ENCODE data around the gene UBR2.
"Not testable (repeated sequence)": the region's sequence is repeated elsewhere in the genome, so short reads cannot be mapped to it uniquely, and the experiment has no call there.

The UBR2 gene

GRCh38 chr6:42644211-42644610 lies 80.4 kb downstream of the UBR2 start:
- 100% methylated on average over 2 to 3 of the region's 3 CpGs for WGBS, 2 experiments
- Histone ChIP-seq H3K4me3 (ENCODE audit: insufficient read depth, low read depth, low read length) (no peak overlapping the region), H3K4me1 (ENCODE audit: control insufficient read depth, insufficient read depth, low read length) (no peaks in the 10 kb centered on the region)

GRCh38 chr6:42652024-42652746 lies 88.4 kb downstream of the UBR2 start:
- H3K4me3 ChIP-seq (ENCODE audit: insufficient read depth, low read depth, low read length) = no peak overlapping the region
- H3K27ac ChIP-seq (ENCODE audit: insufficient read depth, low read depth, low read length, poor library complexity, severe bottlenecking) = no peak overlapping the region
- H3K9me3 ChIP-seq (ENCODE audit: control insufficient read depth, low read length) = no peaks in the 10 kb centered on the region
- H3K27me3 ChIP-seq (ENCODE audit: control insufficient read depth, insufficient read depth, low read length, poor library complexity, severe bottlenecking) = no peaks in the 10 kb centered on the region
- no peaks in the 10 kb centered on the region for H3K4me1 ChIP-seq (ENCODE audit: control insufficient read depth, insufficient read depth, low read length)
- 97% methylated on average over 4 to 5 of the region's 5 CpGs for WGBS, 2 experiments
- peaks cover 10% of the 10 kb centered on the region for H3K36me3 ChIP-seq (ENCODE audit: control insufficient read depth, insufficient read depth, low read length)

More at GRCh38 chr6:42644211-42644610, 80.4 kb downstream of the UBR2 start:
- H3K36me3 ChIP-seq (ENCODE audit: control insufficient read depth, insufficient read depth, low read length) = peaks cover 12% of the 10 kb centered on the region
- H3K27me3 ChIP-seq (ENCODE audit: control insufficient read depth, insufficient read depth, low read length, poor library complexity, severe bottlenecking) = no peaks in the 10 kb centered on the region
- H3K9me3 ChIP-seq (ENCODE audit: control insufficient read depth, low read length) = no peaks in the 10 kb centered on the region
- no peak overlapping the region for H3K27ac ChIP-seq (ENCODE audit: insufficient read depth, low read depth, low read length, poor library complexity, severe bottlenecking)

- Histone ChIP-seq H3K9me3 (ENCODE audit: control insufficient read depth, low read length) (no peaks in the 10 kb centered on the region), H3K36me3 (ENCODE audit: control insufficient read depth, insufficient read depth, low read length) (peaks cover 13% of the 10 kb centered on the region), H3K27me3 (ENCODE audit: control insufficient read depth, insufficient read depth, low read length, poor library complexity, severe bottlenecking) (no peaks in the 10 kb centered on the region), H3K4me3 (ENCODE audit: insufficient read depth, low read depth, low read length) (no peak overlapping the region), H3K27ac (ENCODE audit: insufficient read depth, low read depth, low read length, poor library complexity, severe bottlenecking) (no peak overlapping the region), H3K4me1 (ENCODE audit: control insufficient read depth, insufficient read depth, low read length) (no peaks in the 10 kb centered on the region)
- 93 to 98% methylated on average over 5 of the region's 5 CpGs for WGBS, 2 experiments
Observed at GRCh38 chr6:42653851-42654250, 90.0 kb downstream of the UBR2 start.

DNA sequence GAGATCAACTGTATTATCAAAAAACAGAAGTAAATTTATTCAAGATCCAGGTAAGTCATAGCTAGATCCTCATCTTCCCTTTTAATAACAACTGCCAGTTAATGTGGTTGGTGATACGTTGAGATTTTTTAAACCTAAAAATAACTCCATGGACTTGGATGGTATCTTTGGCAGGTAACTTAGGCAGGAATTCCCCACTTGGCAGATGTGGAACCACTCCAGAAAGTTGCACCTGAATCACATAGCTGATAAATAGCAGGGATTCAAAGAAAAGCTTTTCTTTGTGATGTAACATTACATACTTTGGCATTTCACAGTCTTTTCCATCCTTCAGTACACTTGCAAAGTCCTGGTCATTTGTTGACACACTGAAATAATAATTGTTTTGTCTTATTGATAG lies 96.0 kb downstream of the UBR2 start:
- Histone ChIP-seq H3K4me1 (ENCODE audit: control insufficient read depth, insufficient read depth, low read length) (no peaks in the 10 kb centered on the region), H3K9me3 (ENCODE audit: control insufficient read depth, low read length) (no peaks in the 10 kb centered on the region), H3K36me3 (ENCODE audit: control insufficient read depth, insufficient read depth, low read length) (peaks cover 21% of the 10 kb centered on the region), H3K27ac (ENCODE audit: insufficient read depth, low read depth, low read length, poor library complexity, severe bottlenecking) (no peak overlapping the region), H3K4me3 (ENCODE audit: insufficient read depth, low read depth, low read length) (no peak overlapping the region), H3K27me3 (ENCODE audit: control insufficient read depth, insufficient read depth, low read length, poor library complexity, severe bottlenecking) (no peaks in the 10 kb centered on the region)
- WGBS, 2 experiments = 88 to 100% methylated on average over 1 of the region's 1 CpG

- no peaks in the 10 kb centered on the region for H3K27me3 ChIP-seq (ENCODE audit: control insufficient read depth, insufficient read depth, low read length, poor library complexity, severe bottlenecking)
- H3K4me3 ChIP-seq (ENCODE audit: insufficient read depth, low read depth, low read length) = no peak overlapping the region
- H3K9me3 ChIP-seq (ENCODE audit: control insufficient read depth, low read length) = no peaks in the 10 kb centered on the region
- H3K27ac ChIP-seq (ENCODE audit: insufficient read depth, low read depth, low read length, poor library complexity, severe bottlenecking) = no peak overlapping the region
- WGBS, 2 experiments = 12 to 15% methylated on average over 4 to 5 of the region's 5 CpGs
- H3K4me1 ChIP-seq (ENCODE audit: control insufficient read depth, insufficient read depth, low read length) = no peaks in the 10 kb centered on the region
- H3K36me3 ChIP-seq (ENCODE audit: control insufficient read depth, insufficient read depth, low read length) = peaks cover 17% of the 10 kb centered on the region
Observed at GRCh38 chr6:42661540-42662153, 97.8 kb downstream of the UBR2 start.

- no peak overlapping the region for H3K4me3 ChIP-seq (ENCODE audit: insufficient read depth, low read depth, low read length)
- WGBS, 2 experiments = 94 to 100% methylated on average over 2 of the region's 2 CpGs
- H3K4me1 ChIP-seq (ENCODE audit: control insufficient read depth, insufficient read depth, low read length) = no peaks in the 10 kb centered on the region
- no peaks in the 10 kb centered on the region for H3K27me3 ChIP-seq (ENCODE audit: control insufficient read depth, insufficient read depth, low read length, poor library complexity, severe bottlenecking)
- H3K36me3 ChIP-seq (ENCODE audit: control insufficient read depth, insufficient read depth, low read length) = peaks cover 11% of the 10 kb centered on the region
- H3K9me3 ChIP-seq (ENCODE audit: control insufficient read depth, low read length) = no peaks in the 10 kb centered on the region
- H3K27ac ChIP-seq (ENCODE audit: insufficient read depth, low read depth, low read length, poor library complexity, severe bottlenecking) = no peak overlapping the region
Observed at GRCh38 chr6:42664718-42665117, 100.9 kb downstream of the UBR2 start.

- not testable (repeated sequence) for H3K4me1 ChIP-seq (ENCODE audit: control insufficient read depth, insufficient read depth, low read length); H3K27ac ChIP-seq (ENCODE audit: insufficient read depth, low read depth, low read length, poor library complexity, severe bottlenecking); H3K27me3 ChIP-seq (ENCODE audit: control insufficient read depth, insufficient read depth, low read length, poor library complexity, severe bottlenecking); H3K4me3 ChIP-seq (ENCODE audit: insufficient read depth, low read depth, low read length); H3K9me3 ChIP-seq (ENCODE audit: control insufficient read depth, low read length)
- peaks cover 35% of the 10 kb centered on the region for H3K36me3 ChIP-seq (ENCODE audit: control insufficient read depth, insufficient read depth, low read length)
- WGBS, 2 experiments = 92 to 95% methylated on average over 6 of the region's 6 CpGs
Observed at GRCh38 chr6:42674368-42674767, 110.5 kb downstream of the UBR2 start.

GRCh38 chr6:42674780-42675179 lies 111.0 kb downstream of the UBR2 start:
- H3K27ac ChIP-seq (ENCODE audit: insufficient read depth, low read depth, low read length, poor library complexity, severe bottlenecking) = no peak overlapping the region
- H3K9me3 ChIP-seq (ENCODE audit: control insufficient read depth, low read length) = no peaks in the 10 kb centered on the region
- peaks cover 35% of the 10 kb centered on the region for H3K36me3 ChIP-seq (ENCODE audit: control insufficient read depth, insufficient read depth, low read length)
- no peaks in the 10 kb centered on the region for H3K27me3 ChIP-seq (ENCODE audit: control insufficient read depth, insufficient read depth, low read length, poor library complexity, severe bottlenecking)
- WGBS, 2 experiments = 92 to 94% methylated on average over 3 of the region's 3 CpGs
- no peaks in the 10 kb centered on the region for H3K4me1 ChIP-seq (ENCODE audit: control insufficient read depth, insufficient read depth, low read length)
- no peak overlapping the region for H3K4me3 ChIP-seq (ENCODE audit: insufficient read depth, low read depth, low read length)

- Histone ChIP-seq H3K4me1 (ENCODE audit: control insufficient read depth, insufficient read depth, low read length) (no peaks in the 10 kb centered on the region), H3K27ac (ENCODE audit: insufficient read depth, low read depth, low read length, poor library complexity, severe bottlenecking) (no peak overlapping the region), H3K9me3 (ENCODE audit: control insufficient read depth, low read length) (no peaks in the 10 kb centered on the region), H3K4me3 (ENCODE audit: insufficient read depth, low read depth, low read length) (no peak overlapping the region), H3K36me3 (ENCODE audit: control insufficient read depth, insufficient read depth, low read length) (peaks cover 42% of the 10 kb centered on the region), H3K27me3 (ENCODE audit: control insufficient read depth, insufficient read depth, low read length, poor library complexity, severe bottlenecking) (no peaks in the 10 kb centered on the region)
- WGBS, 2 experiments = 93 to 96% methylated on average over 5 of the region's 5 CpGs
Observed at GRCh38 chr6:42679358-42679757, 115.5 kb downstream of the UBR2 start.

DNA sequence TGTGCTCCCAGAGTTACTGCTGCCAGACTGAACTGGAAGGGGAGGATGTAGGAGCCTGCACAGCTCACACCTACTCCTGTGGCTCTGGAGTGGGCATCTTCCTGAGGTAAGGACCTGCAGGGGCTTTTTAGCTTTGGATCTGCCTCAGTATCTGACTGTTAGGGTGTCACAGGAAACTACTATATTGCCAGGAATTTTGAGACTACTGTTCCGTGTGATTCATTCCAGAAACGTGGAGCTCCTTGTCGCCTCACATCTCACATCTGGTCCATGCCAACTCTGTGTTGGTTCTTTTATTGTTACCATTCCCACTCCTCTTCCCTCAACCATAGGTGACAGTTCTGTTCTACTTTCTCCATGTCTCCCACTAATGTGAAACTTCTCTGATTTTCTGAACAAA lies 124.5 kb downstream of the UBR2 start:
- Histone ChIP-seq H3K27ac (ENCODE audit: insufficient read depth, low read depth, low read length, poor library complexity, severe bottlenecking) (no peak overlapping the region), H3K4me3 (ENCODE audit: insufficient read depth, low read depth, low read length) (no peak overlapping the region), H3K36me3 (ENCODE audit: control insufficient read depth, insufficient read depth, low read length) (peaks cover 42% of the 10 kb centered on the region), H3K9me3 (ENCODE audit: control insufficient read depth, low read length) (no peaks in the 10 kb centered on the region), H3K4me1 (ENCODE audit: control insufficient read depth, insufficient read depth, low read length) (no peaks in the 10 kb centered on the region), H3K27me3 (ENCODE audit: control insufficient read depth, insufficient read depth, low read length, poor library complexity, severe bottlenecking) (no peaks in the 10 kb centered on the region)
- 95 to 96% methylated on average over 3 of the region's 3 CpGs for WGBS, 2 experiments

All from ectodermal cell (in vitro differentiated cells).